Glutamatergic neuron (in vitro differentiated cells): ENCODE results near the gene F10. TPM values are rescaled to one million over a fixed set of nuclear protein-coding genes. Genes with fewer than 3 reads are reported as not detected.
A peak's percentile ranks its signal among the peaks of the same experiment; 100 is the strongest.

Experiments used
- DNase-seq: peaks from one replicate; pipeline ENCODE4 v3.0.0; 2022
- H3K27ac Mint-ChIP-seq: one replicate; pipeline ENCODE4 v1.8.0; 2020; ENCODE audit warnings: mild to moderate bottlenecking, mixed read lengths, inconsistent platforms; ENCODE audit not compliant: unreplicated experiment
- H3K27me3 Mint-ChIP-seq: one replicate; pipeline ENCODE4 v1.8.0; 2020; ENCODE audit warnings: mild to moderate bottlenecking, moderate library complexity, mixed read lengths, inconsistent platforms; ENCODE audit not compliant: unreplicated experiment
- H3K36me3 Mint-ChIP-seq: one replicate; pipeline ENCODE4 v1.8.0; 2020; ENCODE audit warnings: mild to moderate bottlenecking, mixed read lengths, inconsistent platforms; ENCODE audit not compliant: unreplicated experiment
- H3K4me1 Mint-ChIP-seq: one replicate; pipeline ENCODE4 v1.8.0; 2020; ENCODE audit warnings: mild to moderate bottlenecking, low read depth, mixed read lengths, inconsistent platforms; ENCODE audit not compliant: unreplicated experiment
- H3K4me3 Mint-ChIP-seq: one replicate; pipeline ENCODE4 v1.8.0; 2020; ENCODE audit warnings: mild to moderate bottlenecking, mixed read lengths, inconsistent platforms; ENCODE audit not compliant: unreplicated experiment
- H3K9me3 Mint-ChIP-seq: one replicate; pipeline ENCODE4 v1.8.0; 2020; ENCODE audit warnings: mild to moderate bottlenecking, moderate library complexity, mixed read lengths, inconsistent platforms; ENCODE audit not compliant: unreplicated experiment
- total RNA-seq: library from RNA; stranded (reverse); fragmentation: NEBNext Ultra II Directional; extraction: Animal tissue kit (Norgen Biotek cat#: 25700); gene quantifications from one replicate; pipeline ENCODE4 v1.2.1, GENCODE V29; 2021; ENCODE audit not compliant: unreplicated experiment
- TF ChIP-seq, protein P1 (sequence below): fragments of 200-600 bp; sonication (generic); IDR thresholded peaks from one replicate; pipeline ENCODE4 v1.5.0; 2021; ENCODE audit not compliant: partially characterized antibody, unreplicated experiment

Gene F10
- total RNA-seq, 1 donor from 2014 or later = 0.74 TPM

DNA sequence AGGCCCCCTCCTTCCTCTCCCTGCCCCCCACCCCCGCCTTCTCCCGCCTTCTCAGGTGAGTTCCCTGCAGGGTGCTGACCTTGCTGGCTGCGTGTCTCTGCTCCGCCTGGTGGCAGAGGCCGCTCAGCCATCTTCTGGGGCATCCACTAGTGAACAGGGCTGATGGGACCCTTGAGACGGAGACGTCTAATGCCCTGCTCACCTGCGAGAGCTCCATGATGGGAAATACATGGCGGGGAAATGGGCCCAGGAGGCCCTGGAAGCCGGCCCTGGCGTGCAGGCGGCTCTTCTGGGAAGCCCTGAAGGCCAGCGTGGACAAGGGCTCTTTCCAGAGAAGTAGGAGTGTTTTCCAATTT lies 32.2 kb upstream of the F10 start:
- Mint-ChIP-seq H3K27ac (no peak overlapping the region), H3K4me3 (no peak overlapping the region), H3K27me3 (peaks cover 12% of the 10 kb centered on the region), H3K9me3 (peaks cover 10% of the 10 kb centered on the region), H3K36me3 (no peaks in the 10 kb centered on the region), H3K4me1 (peaks cover 4% of the 10 kb centered on the region)
- peak; percentile 20 for DNase-seq
- TF ChIP-seq, protein P1, sequence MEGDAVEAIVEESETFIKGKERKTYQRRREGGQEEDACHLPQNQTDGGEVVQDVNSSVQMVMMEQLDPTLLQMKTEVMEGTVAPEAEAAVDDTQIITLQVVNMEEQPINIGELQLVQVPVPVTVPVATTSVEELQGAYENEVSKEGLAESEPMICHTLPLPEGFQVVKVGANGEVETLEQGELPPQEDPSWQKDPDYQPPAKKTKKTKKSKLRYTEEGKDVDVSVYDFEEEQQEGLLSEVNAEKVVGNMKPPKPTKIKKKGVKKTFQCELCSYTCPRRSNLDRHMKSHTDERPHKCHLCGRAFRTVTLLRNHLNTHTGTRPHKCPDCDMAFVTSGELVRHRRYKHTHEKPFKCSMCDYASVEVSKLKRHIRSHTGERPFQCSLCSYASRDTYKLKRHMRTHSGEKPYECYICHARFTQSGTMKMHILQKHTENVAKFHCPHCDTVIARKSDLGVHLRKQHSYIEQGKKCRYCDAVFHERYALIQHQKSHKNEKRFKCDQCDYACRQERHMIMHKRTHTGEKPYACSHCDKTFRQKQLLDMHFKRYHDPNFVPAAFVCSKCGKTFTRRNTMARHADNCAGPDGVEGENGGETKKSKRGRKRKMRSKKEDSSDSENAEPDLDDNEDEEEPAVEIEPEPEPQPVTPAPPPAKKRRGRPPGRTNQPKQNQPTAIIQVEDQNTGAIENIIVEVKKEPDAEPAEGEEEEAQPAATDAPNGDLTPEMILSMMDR = no peak

DNA sequence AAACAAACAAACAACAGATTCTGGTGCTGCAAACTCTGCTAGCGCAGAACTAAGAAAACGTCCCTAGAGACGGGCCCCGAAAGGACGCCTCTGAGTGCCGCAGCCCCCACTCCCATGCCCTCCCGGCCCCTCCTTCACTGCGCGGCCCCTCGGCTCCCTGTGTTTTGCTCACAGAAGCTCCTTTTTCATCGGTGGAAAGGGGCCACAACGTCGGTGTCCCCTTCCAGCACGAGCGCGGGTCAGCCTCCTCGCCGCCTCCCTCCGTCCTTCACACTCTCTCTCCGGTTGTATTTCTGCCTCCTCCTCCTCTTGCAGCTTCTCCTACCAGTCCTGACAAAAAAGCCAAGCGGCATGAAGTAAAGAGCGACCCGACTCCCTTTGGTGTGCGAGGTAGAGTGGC lies 31.8 kb upstream of the F10 start:
- peak; percentile 9 for DNase-seq
- no peak overlapping the region for H3K27ac Mint-ChIP-seq
- H3K4me1 Mint-ChIP-seq = peaks cover 4% of the 10 kb centered on the region
- peaks cover 10% of the 10 kb centered on the region for H3K9me3 Mint-ChIP-seq
- no peak overlapping the region for H3K4me3 Mint-ChIP-seq
- peaks cover 14% of the 10 kb centered on the region for H3K27me3 Mint-ChIP-seq
- TF ChIP-seq, protein P1 = no peak
- H3K36me3 Mint-ChIP-seq = no peaks in the 10 kb centered on the region

DNA sequence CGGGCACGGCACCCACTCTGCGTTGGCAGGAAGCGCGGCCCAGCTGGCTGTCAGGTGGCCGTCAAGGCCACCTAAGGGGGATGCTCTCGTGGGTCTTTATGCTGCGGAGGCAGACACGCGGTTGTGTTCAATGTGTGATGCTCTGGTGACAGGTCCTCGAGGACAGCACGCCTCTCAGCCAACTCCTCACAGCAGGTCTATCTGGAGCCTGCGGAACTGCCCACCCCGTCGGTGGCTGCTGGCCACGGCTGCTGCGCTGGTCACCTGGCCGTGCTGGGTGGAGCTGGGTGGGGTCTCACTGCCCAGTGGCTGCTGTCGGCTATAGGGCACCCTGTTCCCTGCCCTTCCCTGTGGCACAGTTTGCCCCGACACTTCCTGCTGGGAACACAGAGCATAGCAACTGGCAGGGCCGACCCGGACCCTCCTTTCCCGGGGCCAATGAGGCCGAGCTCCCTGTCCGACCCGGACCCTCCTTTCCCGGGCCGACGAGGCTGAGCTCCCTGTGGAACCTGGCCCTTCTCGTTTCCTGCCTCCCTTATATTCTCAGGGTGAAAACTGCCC lies 31.3 kb upstream of the F10 start:
- H3K27ac Mint-ChIP-seq = no peak overlapping the region
- peak; percentile 11 for DNase-seq
- peaks cover 10% of the 10 kb centered on the region for H3K9me3 Mint-ChIP-seq
- no peaks in the 10 kb centered on the region for H3K36me3 Mint-ChIP-seq
- TF ChIP-seq, protein P1 = no peak
- H3K4me1 Mint-ChIP-seq = peaks cover 4% of the 10 kb centered on the region
- H3K4me3 Mint-ChIP-seq = no peak overlapping the region
- peaks cover 14% of the 10 kb centered on the region for H3K27me3 Mint-ChIP-seq

DNA sequence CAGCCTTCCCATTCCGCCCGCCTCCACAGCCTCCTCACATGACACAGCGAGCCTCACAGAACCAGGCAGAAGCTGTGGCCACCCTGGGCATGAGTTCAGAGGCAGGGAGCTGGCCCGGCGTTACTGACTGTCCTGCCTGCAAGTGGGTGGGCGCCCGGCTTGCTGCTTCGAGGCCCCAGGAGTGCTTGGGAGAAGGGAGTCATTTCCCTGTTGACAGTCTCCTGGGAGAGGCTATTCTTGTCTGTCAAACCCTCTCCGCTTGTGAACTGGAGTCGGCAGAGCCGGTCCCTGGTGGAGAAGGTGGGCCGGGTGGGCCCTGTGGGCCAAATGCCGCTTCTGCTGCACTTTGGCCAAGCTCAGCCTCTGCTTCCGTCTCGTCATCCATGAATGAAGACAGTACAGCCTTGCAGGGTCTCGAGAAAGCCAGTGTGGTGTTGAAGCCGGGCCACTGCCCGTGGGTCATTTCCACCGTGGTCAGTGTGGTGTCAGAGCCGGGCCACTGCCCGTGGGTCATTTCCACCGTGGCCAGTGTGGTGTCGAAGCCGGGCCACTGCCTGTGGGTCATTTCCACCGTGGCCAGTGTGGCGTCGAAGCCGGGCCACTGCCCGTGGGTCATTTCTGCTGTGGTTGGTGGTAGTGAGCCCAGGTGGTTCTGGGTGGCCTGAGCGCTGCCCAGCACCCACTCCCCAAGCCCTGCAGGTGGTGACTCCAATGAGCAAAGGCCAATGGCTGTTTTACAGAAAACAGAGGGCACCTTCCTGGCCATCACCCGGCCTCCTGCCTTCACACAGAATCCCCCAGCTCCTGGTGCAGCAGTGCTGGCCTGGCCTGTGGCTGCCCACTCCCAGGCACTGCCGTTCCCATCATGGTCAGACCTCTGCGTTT lies 30.5 kb upstream of the F10 start:
- peak; percentile 14 for DNase-seq
- Mint-ChIP-seq H3K27me3 (peaks cover 12% of the 10 kb centered on the region), H3K9me3 (peaks cover 9% of the 10 kb centered on the region), H3K4me3 (no peak overlapping the region), H3K27ac (no peak overlapping the region), H3K4me1 (peaks cover 4% of the 10 kb centered on the region), H3K36me3 (no peaks in the 10 kb centered on the region)
- TF ChIP-seq, protein P1 = no peak
